Loucy (cell line): ENCODE data around the gene TACC3.

ENCODE experiments used
- H2AFZ ChIP-seq: fragments of 200-600 bp; sonication (generic); 2 replicates; pipeline ENCODE4 v1.6.0; 2016; ENCODE audit warnings: antibody characterized with exemption, mild to moderate bottlenecking, low read length, moderate library complexity
- H3F3A ChIP-seq: fragments of 200-600 bp; 2 replicates; pipeline ENCODE4 v1.6.0; 2016; ENCODE audit warnings: antibody characterized with exemption, low read depth, mild to moderate bottlenecking
- H3K27me3 ChIP-seq: fragments of 200-600 bp; sonication (generic); 2 replicates; pipeline ENCODE4 v1.6.1; 2014; ENCODE audit warnings: low read length, mild to moderate bottlenecking; ENCODE audit not compliant: insufficient read depth, poor library complexity, severe bottlenecking
- H3K36me3 ChIP-seq: fragments of 200-600 bp; sonication (generic); 2 replicates; pipeline ENCODE4 v1.6.1; 2016; ENCODE audit warnings: low read length; ENCODE audit not compliant: insufficient read depth
- H3K4me1 ChIP-seq: fragments of 200-600 bp; sonication (generic); 2 replicates; pipeline ENCODE4 v1.5.1; 2014; ENCODE audit warnings: low read length, mild to moderate bottlenecking; ENCODE audit not compliant: insufficient read depth, poor library complexity, severe bottlenecking
- H3K4me2 ChIP-seq: fragments of 200-600 bp; sonication (generic); 2 replicates; pipeline ENCODE4 v1.6.0; 2014; ENCODE audit warnings: antibody characterized with exemption, low read length, low read depth, mild to moderate bottlenecking; ENCODE audit not compliant: poor library complexity, severe bottlenecking
- H3K4me3 ChIP-seq: fragments of 200-600 bp; sonication (generic); 2 replicates; pipeline ENCODE4 v1.5.1; 2014; ENCODE audit warnings: low read length, mild to moderate bottlenecking, mixed read lengths; ENCODE audit not compliant: poor library complexity, severe bottlenecking
- H3K79me2 ChIP-seq: fragments of 200-600 bp; sonication (generic); 2 replicates; pipeline ENCODE4 v1.6.1; 2014; ENCODE audit warnings: low read length; ENCODE audit not compliant: insufficient read depth
- H3K9ac ChIP-seq: fragments of 200-600 bp; sonication (generic); 2 replicates; pipeline ENCODE4 v1.6.0; 2014; ENCODE audit warnings: mild to moderate bottlenecking, low read depth, low read length, moderate library complexity; ENCODE audit not compliant: poor library complexity, severe bottlenecking
- H3K9me2 ChIP-seq: fragments of 200-600 bp; sonication (generic); replicated peaks from 2 replicates; pipeline ENCODE4 v1.6.1; 2016; ENCODE audit warnings: low read depth, low read length, mixed read lengths
- H3K9me3 ChIP-seq: fragments of 200-600 bp; sonication (generic); 2 replicates; pipeline ENCODE4 v1.6.1; 2014; ENCODE audit warnings: mild to moderate bottlenecking, antibody characterized with exemption, low read length, low read depth; ENCODE audit not compliant: insufficient read depth
- H4K20me1 ChIP-seq: fragments of 200-600 bp; sonication (generic); 2 replicates; pipeline ENCODE4 v1.6.0; 2014; ENCODE audit warnings: antibody characterized with exemption, low read length, mild to moderate bottlenecking; ENCODE audit not compliant: insufficient read depth, poor library complexity, severe bottlenecking
- EZH2phosphoT487 ChIP-seq: fragments of 200-600 bp; IDR thresholded peaks from 2 replicates; pipeline ENCODE4 v1.6.1; 2018; ENCODE audit warnings: antibody characterized with exemption, mild to moderate bottlenecking, moderate library complexity, borderline replicate concordance
- TF ChIP-seq, protein P1 (sequence below): fragments of 200-600 bp; sonication (generic); conservative IDR thresholded peaks from 2 replicates; pipeline ENCODE4 v1.5.1; 2014; ENCODE audit warnings: mild to moderate bottlenecking, antibody characterized with exemption, low read length

The TACC3 gene

DNA sequence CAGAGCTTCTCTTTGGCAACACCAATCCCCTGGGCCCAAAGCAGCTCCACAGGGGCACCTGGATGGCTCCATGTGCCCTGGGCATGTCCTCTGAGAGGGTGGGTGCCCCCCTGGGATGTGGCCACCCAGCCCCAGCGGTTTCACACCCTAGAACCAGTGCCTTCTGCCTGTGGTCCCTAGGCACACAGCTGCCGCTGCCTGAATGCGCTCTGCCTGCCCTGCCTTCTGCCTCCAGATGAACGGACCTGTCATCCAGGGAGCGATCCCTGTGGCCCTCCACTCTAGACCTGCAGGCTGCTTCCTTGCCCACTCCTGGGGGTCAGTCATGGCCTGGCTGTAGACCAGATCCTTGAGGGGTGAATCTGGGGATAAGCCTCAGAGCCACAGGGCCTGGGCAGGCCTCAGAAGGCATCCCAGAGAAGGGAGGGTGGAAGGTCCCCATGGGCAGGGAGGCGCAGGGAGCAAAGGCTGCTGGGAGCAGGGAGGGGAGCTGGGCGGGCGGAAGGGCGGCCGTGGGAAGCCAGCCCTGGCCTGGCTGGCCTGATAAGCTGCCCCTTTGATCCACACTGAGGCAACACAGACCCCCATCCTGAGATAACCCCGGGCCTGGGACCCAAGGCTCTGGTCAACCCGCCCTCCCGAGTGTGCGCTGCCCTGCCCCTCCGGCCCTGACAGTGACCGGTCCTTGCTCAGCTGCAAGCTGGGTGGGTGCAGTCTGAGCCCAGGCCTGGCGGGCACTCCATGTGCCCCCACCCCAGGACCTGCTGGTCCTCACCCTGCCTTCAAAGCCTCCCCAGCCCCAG lies 63.7 kb downstream of the TACC3 start:
- TF ChIP-seq, protein P1, sequence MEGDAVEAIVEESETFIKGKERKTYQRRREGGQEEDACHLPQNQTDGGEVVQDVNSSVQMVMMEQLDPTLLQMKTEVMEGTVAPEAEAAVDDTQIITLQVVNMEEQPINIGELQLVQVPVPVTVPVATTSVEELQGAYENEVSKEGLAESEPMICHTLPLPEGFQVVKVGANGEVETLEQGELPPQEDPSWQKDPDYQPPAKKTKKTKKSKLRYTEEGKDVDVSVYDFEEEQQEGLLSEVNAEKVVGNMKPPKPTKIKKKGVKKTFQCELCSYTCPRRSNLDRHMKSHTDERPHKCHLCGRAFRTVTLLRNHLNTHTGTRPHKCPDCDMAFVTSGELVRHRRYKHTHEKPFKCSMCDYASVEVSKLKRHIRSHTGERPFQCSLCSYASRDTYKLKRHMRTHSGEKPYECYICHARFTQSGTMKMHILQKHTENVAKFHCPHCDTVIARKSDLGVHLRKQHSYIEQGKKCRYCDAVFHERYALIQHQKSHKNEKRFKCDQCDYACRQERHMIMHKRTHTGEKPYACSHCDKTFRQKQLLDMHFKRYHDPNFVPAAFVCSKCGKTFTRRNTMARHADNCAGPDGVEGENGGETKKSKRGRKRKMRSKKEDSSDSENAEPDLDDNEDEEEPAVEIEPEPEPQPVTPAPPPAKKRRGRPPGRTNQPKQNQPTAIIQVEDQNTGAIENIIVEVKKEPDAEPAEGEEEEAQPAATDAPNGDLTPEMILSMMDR, result no peak
- TF ChIP-seq EZH2phosphoT487, result no peak
- H3K9ac ChIP-seq, result no peak overlapping the region
- H3K36me3 ChIP-seq, result no peaks in the 10 kb centered on the region
- H3K79me2 ChIP-seq, result no peaks in the 10 kb centered on the region
- no peaks in the 10 kb centered on the region for H4K20me1 ChIP-seq
- H3K9me2 ChIP-seq, result no peaks in the 10 kb centered on the region
- no peak overlapping the region for H3K4me3 ChIP-seq
- H2AFZ ChIP-seq, result no peak overlapping the region
- H3K4me2 ChIP-seq, result no peak overlapping the region
- H3K27me3 ChIP-seq, result no peaks in the 10 kb centered on the region
- no peaks in the 10 kb centered on the region for H3K4me1 ChIP-seq
- H3F3A ChIP-seq, result no peaks in the 10 kb centered on the region
- H3K9me3 ChIP-seq, result no peaks in the 10 kb centered on the region

DNA sequence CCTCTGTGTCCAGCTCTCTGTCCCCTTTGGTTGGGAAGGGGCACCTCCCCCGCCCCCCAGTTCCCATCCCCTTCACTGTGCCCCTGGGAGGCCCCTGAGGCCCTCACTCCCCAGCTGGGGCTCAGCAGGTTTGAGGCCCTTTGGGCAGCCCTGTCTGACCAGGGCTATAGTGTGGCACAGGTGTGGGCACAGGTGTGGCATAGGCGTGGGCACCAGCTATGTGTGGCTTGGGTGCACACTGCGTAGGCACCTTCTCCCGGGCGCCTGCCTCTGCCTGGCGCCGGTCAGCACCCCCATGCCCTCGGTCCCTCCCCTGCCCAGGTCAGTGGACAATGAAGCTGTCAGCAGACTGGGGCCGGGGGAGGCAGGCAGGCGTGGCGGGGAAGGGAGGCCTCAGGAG lies 64.3 kb downstream of the TACC3 start:
- H3K4me2 ChIP-seq, result no peak overlapping the region

DNA sequence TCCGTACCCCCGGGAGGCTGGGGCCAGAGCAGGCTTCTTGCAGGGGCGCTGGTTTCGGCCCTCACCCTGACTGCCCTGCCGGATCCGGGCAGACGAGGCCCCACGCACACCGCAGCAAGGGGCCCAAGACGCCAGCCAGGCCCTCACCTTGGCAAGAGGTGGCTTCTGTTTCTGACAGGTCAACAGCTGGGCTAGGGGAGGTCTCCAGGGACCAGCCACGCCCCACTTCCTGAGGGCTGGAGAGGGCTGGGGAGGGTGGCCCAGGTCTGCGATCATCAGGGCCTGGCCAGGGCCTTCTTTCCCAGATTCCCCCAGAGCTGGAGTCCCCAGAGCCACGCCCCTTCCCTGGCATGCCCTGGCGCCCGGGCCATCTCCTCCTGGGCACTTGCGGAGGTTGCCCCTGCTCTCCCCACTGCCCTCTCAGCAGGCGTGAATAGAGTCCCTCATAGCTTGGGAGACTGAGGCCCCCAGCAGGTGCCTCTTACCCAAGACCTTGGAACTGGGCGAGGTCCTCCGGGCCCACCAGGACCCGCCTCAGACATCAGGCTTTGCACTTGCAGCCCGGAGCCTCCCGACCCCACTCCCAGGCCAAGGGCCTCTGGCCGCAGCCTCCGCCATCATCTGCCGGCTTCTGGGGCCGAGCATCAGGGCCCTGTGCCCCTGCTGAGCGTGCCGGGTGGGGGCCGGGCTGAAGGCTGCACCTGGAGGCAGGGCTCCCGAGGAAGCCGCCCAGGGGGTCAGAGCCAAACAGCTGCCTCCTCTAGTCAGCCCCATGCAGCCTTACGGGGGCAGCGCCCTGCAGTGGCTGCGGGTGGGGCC lies 65.4 kb downstream of the TACC3 start:
- Histone ChIP-seq H4K20me1 (no peaks in the 10 kb centered on the region), H3K9me2 (no peaks in the 10 kb centered on the region), H2AFZ (no peak overlapping the region), H3F3A (no peaks in the 10 kb centered on the region), H3K4me2 (no peak overlapping the region), H3K79me2 (no peaks in the 10 kb centered on the region), H3K4me3 (no peak overlapping the region), H3K9me3 (no peaks in the 10 kb centered on the region), H3K9ac (no peak overlapping the region), H3K27me3 (no peaks in the 10 kb centered on the region), H3K4me1 (no peaks in the 10 kb centered on the region), H3K36me3 (no peaks in the 10 kb centered on the region)
- TF ChIP-seq, protein P1, result no peak
- no peak for TF ChIP-seq EZH2phosphoT487

More for the DNA sequence above, 64.3 kb downstream of the TACC3 start:
- Histone ChIP-seq H2AFZ (no peak overlapping the region), H3K36me3 (no peaks in the 10 kb centered on the region), H3F3A (no peaks in the 10 kb centered on the region), H3K9me3 (no peaks in the 10 kb centered on the region), H3K27me3 (no peaks in the 10 kb centered on the region), H3K9ac (no peak overlapping the region), H3K79me2 (no peaks in the 10 kb centered on the region), H3K4me3 (no peak overlapping the region), H4K20me1 (no peaks in the 10 kb centered on the region), H3K9me2 (no peaks in the 10 kb centered on the region), H3K4me1 (no peaks in the 10 kb centered on the region)
- TF ChIP-seq, protein P1, result no peak
- no peak for TF ChIP-seq EZH2phosphoT487
